B cell (primary cell): ENCODE results near the gene PARD3B. TPM values are rescaled to one million over a fixed set of nuclear protein-coding genes. Genes with fewer than 3 reads are reported as not detected.

ENCODE experiments used
- ATAC-seq: fragments of 200-7000 bp; cut with Tn5 transposase; one replicate; pipeline ENCODE4 v1.10.0; 2021; ENCODE audit warnings: low read depth, mild to moderate bottlenecking, moderate number of reproducible peaks, moderate library complexity
- CTCF ChIA-PET: fragments of 350-600 bp; sonication (Branson Sonifier 250); formaldehyde crosslinking; loops from one replicate; lab custom pipeline; 2021; ENCODE audit warnings: antibody characterized with exemption, inconsistent platforms; lab: Charles Lee
- POLR2A ChIA-PET: fragments of 350-600 bp; sonication (Branson Sonifier 250); formaldehyde crosslinking; loops from one replicate; lab custom pipeline; 2021; ENCODE audit warnings: antibody characterized with exemption; lab: Charles Lee
- DNase-seq: peaks from one replicate; pipeline ENCODE4 v3.0.0; 2013
- H2AFZ ChIP-seq: 2 replicates; pipeline ENCODE4 v1.6.1; 2012; ENCODE audit warnings: mild to moderate bottlenecking, low read depth, low read length; ENCODE audit not compliant: insufficient read depth, poor library complexity, severe bottlenecking
- H3K27ac ChIP-seq, 2 donors: 1 replicate in 1 of 2; 2 replicates in 1 of 2; pipeline ENCODE4 v1.5.1; 2012 to 2013; ENCODE audit warnings: low read length in 2 of 2, mild to moderate bottlenecking in 2 of 2, moderate library complexity in 1 of 2
- H3K27me3 ChIP-seq, 4 experiments: fragments of 200-600 bp in 1 of 4; sonication (generic) in 1 of 4; replicated peaks in 1 of 4; 1 replicate in 2 of 4; 2 replicates in 2 of 4; pipeline versions ENCODE4 v1.6.1 to v1.7.0; 2013 to 2016; ENCODE audit warnings: low read length in 3 of 4, mild to moderate bottlenecking in 2 of 4, mixed read lengths in 1 of 4, moderate library complexity in 1 of 4; ENCODE audit not compliant: insufficient read depth in 4 of 4, control insufficient read depth in 3 of 4; ENCODE audit errors: control extremely low read depth in 1 of 4
- H3K36me3 ChIP-seq, 2 experiments: replicated peaks in 1 of 2; 1 replicate in 1 of 2; 2 replicates in 1 of 2; pipeline versions ENCODE4 v1.6.1 to v1.7.1; 2013; ENCODE audit warnings: low read length in 1 of 2; ENCODE audit not compliant: insufficient read depth in 2 of 2, control insufficient read depth in 1 of 2; ENCODE audit errors: control extremely low read depth in 1 of 2, extremely low read depth in 1 of 2
- H3K4me1 ChIP-seq, 2 donors: fragments of 200-600 bp in 1 of 2; sonication (generic) in 1 of 2; 1 replicate in 1 of 2; 2 replicates in 1 of 2; pipeline versions ENCODE4 v1.5.1 to v1.6.1; 2013 to 2017; ENCODE audit warnings: low read length in 2 of 2; ENCODE audit not compliant: control insufficient read depth in 2 of 2, insufficient read depth in 2 of 2
- H3K4me2 ChIP-seq: replicated peaks from 2 replicates; pipeline ENCODE3; 2012; ENCODE audit warnings: mild to moderate bottlenecking, low read depth, low read length; ENCODE audit not compliant: poor library complexity, severe bottlenecking
- H3K4me3 ChIP-seq, 5 experiments: fragments of 200-600 bp in 1 of 5; sonication (generic) in 1 of 5; 1 replicate in 3 of 5; 2 replicates in 2 of 5; pipeline versions ENCODE4 v1.5.1 to v1.7.0; 2011 to 2016; ENCODE audit warnings: low read length in 4 of 5, mild to moderate bottlenecking in 4 of 5, low read depth in 2 of 5, control low read depth in 1 of 5, moderate library complexity in 1 of 5; ENCODE audit not compliant: insufficient read depth in 1 of 5; ENCODE audit errors: control extremely low read depth in 1 of 5, extremely low read depth in 1 of 5
- H3K79me2 ChIP-seq: fragments of 200-600 bp; sonication (generic); one replicate; pipeline ENCODE4 v1.6.0; 2016; ENCODE audit warnings: low read length; ENCODE audit not compliant: control insufficient read depth, insufficient read depth
- H3K9ac ChIP-seq: fragments of 200-600 bp; sonication (generic); 2 replicates; pipeline ENCODE4 v1.6.1; 2017; ENCODE audit warnings: mild to moderate bottlenecking, low read length, moderate library complexity
- H3K9me3 ChIP-seq, 3 donors: one replicate each; pipeline versions ENCODE4 v1.6.1 to v1.7.1; 2013; ENCODE audit warnings: low read length in 2 of 3; ENCODE audit not compliant: control insufficient read depth in 2 of 3, insufficient read depth in 1 of 3; ENCODE audit errors: control extremely low read depth in 1 of 3
- H4K20me1 ChIP-seq: 2 replicates; pipeline ENCODE4 v1.6.0; 2012; ENCODE audit warnings: mild to moderate bottlenecking, low read length; ENCODE audit not compliant: insufficient read depth, control insufficient read depth, poor library complexity, severe bottlenecking
- H3K27ac Mint-ChIP-seq: one replicate; pipeline ENCODE4 v1.8.0; 2021; ENCODE audit warnings: mixed read lengths
- H3K27me3 Mint-ChIP-seq: one replicate; pipeline ENCODE4 v1.8.0; 2021; ENCODE audit warnings: mixed read lengths
- H3K4me1 Mint-ChIP-seq: one replicate; pipeline ENCODE4 v1.8.0; 2021; ENCODE audit warnings: mixed read lengths
- H3K4me3 Mint-ChIP-seq: one replicate; pipeline ENCODE4 v1.8.0; 2021; ENCODE audit warnings: mixed read lengths
- H3K9me3 Mint-ChIP-seq: one replicate; pipeline ENCODE4 v1.8.0; 2022; ENCODE audit warnings: mixed read lengths; ENCODE audit not compliant: insufficient read depth
- CTCF ChIP-seq: fragments of 200-600 bp; IDR thresholded peaks from one replicate; pipeline ENCODE4 v1.8.0; 2022; ENCODE audit warnings: antibody characterized with exemption, mild to moderate bottlenecking
- EZH2 ChIP-seq: IDR thresholded peaks from 2 replicates; pipeline ENCODE4 v1.6.1; 2012; ENCODE audit warnings: borderline replicate concordance, low read depth, mild to moderate bottlenecking, moderate library complexity, low read length; ENCODE audit not compliant: insufficient read depth, poor library complexity, severe bottlenecking
- WGBS: methylation state at CpG from one replicate; pipeline ENCODE4 v1.1.5; 2013; ENCODE audit warnings: missing lambda C conversion rate; ENCODE audit not compliant: insufficient coverage; 5-methylcytosine and 5-hydroxymethylcytosine counted together
- intact Hi-C: fragments of 100-400 bp; cut with micrococcal nuclease; formaldehyde crosslinking; loops from one replicate; pipeline ENCODE4 v1.10.0; 2022
- polyA plus RNA-seq: library from polyadenylated mRNA; depleted of rRNA; stranded (reverse); fragments of >200 nt; gene quantifications from 2 replicates; pipeline ENCODE4 v1.2.3, GENCODE V29; 2012
- total RNA-seq, 2 donors: library from RNA; stranded (reverse); fragments of 120-200 nt in 1 of 2; gene quantifications; 1 replicate in 1 of 2; 2 replicates in 1 of 2; pipeline versions ENCODE4 v1.2.3 to v1.2.4, GENCODE V29; 2013 to 2022

Gene PARD3B
- total and polyA plus RNA-seq, 2 donors (not counting 1 experiment from before 2014, with no cell fraction given): not detected

DNA sequence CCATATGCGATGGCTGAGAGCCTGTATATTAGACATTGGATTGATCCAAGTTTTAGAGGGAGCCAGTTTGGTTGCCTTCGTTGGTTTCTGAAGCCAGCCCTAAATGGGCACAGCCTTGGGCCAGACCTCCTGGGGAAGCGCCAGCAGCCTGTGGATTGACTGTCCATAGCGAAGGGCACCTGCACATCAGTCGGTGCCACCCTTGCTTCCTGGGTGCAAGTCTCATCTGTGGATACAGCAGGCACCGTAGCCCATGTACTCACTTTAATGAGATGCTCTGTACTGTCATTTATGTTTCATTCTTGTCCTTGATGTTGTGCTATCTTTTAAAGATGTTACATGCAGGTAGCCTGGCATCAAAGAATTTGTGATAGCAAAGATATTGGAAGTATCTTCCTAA is 600.6 kb downstream of the PARD3B start:
- Histone ChIP-seq H4K20me1 (no peaks in the 10 kb centered on the region), H2AFZ (no peak overlapping the region), H3K27ac (no peak overlapping the region), H3K36me3 (no peaks in the 10 kb centered on the region), H3K4me3 (no peak overlapping the region), H3K9me3 (no peaks in the 10 kb centered on the region), H3K4me2 (no peak overlapping the region), H3K9ac (no peak overlapping the region), H3K4me1 (no peaks in the 10 kb centered on the region), H3K79me2 (no peaks in the 10 kb centered on the region), H3K27me3 (no peaks in the 10 kb centered on the region)
- DNase-seq (no peak), ATAC-seq (no peak)
- Mint-ChIP-seq H3K27ac (no peak overlapping the region), H3K9me3 (no peaks in the 10 kb centered on the region), H3K4me3 (no peak overlapping the region), H3K4me1 (no peaks in the 10 kb centered on the region), H3K27me3 (no peaks in the 10 kb centered on the region)
- intact Hi-C loops: no loop called here
- TF ChIP-seq CTCF: no peak
- no peak for TF ChIP-seq EZH2
- CTCF ChIA-PET: no interaction called here
- POLR2A ChIA-PET: no interaction called here
- 95% methylated on average over 5 of the region's 6 CpGs for WGBS

- WGBS: 100% methylated on average over 1 of the region's 2 CpGs
- Mint-ChIP-seq H3K4me3 (no peak overlapping the region), H3K4me1 (no peaks in the 10 kb centered on the region), H3K9me3 (no peaks in the 10 kb centered on the region), H3K27ac (no peak overlapping the region), H3K27me3 (no peaks in the 10 kb centered on the region)
- Histone ChIP-seq H3K36me3 (no peaks in the 10 kb centered on the region), H3K4me3 (no peak overlapping the region), H3K4me2 (no peak overlapping the region), H3K4me1 (no peaks in the 10 kb centered on the region), H3K27ac (no peak overlapping the region), H4K20me1 (no peaks in the 10 kb centered on the region), H2AFZ (no peak overlapping the region), H3K9ac (no peak overlapping the region), H3K79me2 (no peaks in the 10 kb centered on the region), H3K9me3 (no peaks in the 10 kb centered on the region), H3K27me3 (no peaks in the 10 kb centered on the region)
- POLR2A ChIA-PET: no interaction called here
- DNase-seq: no peak
- intact Hi-C loops: no loop called here
- no peak for ATAC-seq
- no peak for TF ChIP-seq EZH2
- no peak for TF ChIP-seq CTCF
- CTCF ChIA-PET: no interaction called here
Measured at GRCh38 chr2:205148755-205149154, 603.5 kb downstream of the PARD3B start.
